ENCODE data around the gene PDE4B.
A peak's percentile ranks its signal among the peaks of the same experiment; 100 is the strongest.

Gene PDE4B

GRCh38 chr1:66285618-66286270 lies 493.0 kb downstream of the PDE4B start:
- DNase-seq (ENCODE audit: low read depth), result no peak

GRCh38 chr1:66286307-66286706 lies 493.6 kb downstream of the PDE4B start:
- no peak for DNase-seq (ENCODE audit: low read depth)

- no peak for DNase-seq (ENCODE audit: low read depth)
Observed at GRCh38 chr1:66288048-66288447, 495.4 kb downstream of the PDE4B start.

GRCh38 chr1:66290761-66291530 lies 498.3 kb downstream of the PDE4B start:
- no peak for DNase-seq (ENCODE audit: low read depth)

- no peak for DNase-seq (ENCODE audit: low read depth)
Observed at GRCh38 chr1:66291531-66291864, 498.8 kb downstream of the PDE4B start.

GRCh38 chr1:66292305-66292704 lies 499.6 kb downstream of the PDE4B start:
- no peak for DNase-seq (ENCODE audit: low read depth)

GRCh38 chr1:66292944-66293343 lies 500.2 kb downstream of the PDE4B start:
- DNase-seq (ENCODE audit: low read depth), result no peak

GRCh38 chr1:66294707-66295370 lies 502.1 kb downstream of the PDE4B start:
- peak; percentile 41 for DNase-seq (ENCODE audit: low read depth)

GRCh38 chr1:66295803-66296202 lies 503.1 kb downstream of the PDE4B start:
- no peak for DNase-seq (ENCODE audit: low read depth)

GRCh38 chr1:66296370-66296769 lies 503.7 kb downstream of the PDE4B start:
- no peak for DNase-seq (ENCODE audit: low read depth)

- no peak for DNase-seq (ENCODE audit: low read depth)
Observed at GRCh38 chr1:66296951-66297350, 504.3 kb downstream of the PDE4B start.

GRCh38 chr1:66298464-66298863 lies 505.8 kb downstream of the PDE4B start:
- DNase-seq (ENCODE audit: low read depth), result no peak

- DNase-seq (ENCODE audit: low read depth), result no peak
Observed at GRCh38 chr1:66300280-66300971, 507.7 kb downstream of the PDE4B start.

- DNase-seq (ENCODE audit: low read depth), result no peak
Observed at GRCh38 chr1:66300972-66301451, 508.3 kb downstream of the PDE4B start.

GRCh38 chr1:66302184-66302742 lies 509.6 kb downstream of the PDE4B start:
- DNase-seq (ENCODE audit: low read depth), result no peak

GRCh38 chr1:66302815-66303214 lies 510.1 kb downstream of the PDE4B start:
- DNase-seq (ENCODE audit: low read depth), result no peak

GRCh38 chr1:66303646-66304045 lies 511.0 kb downstream of the PDE4B start:
- no peak for DNase-seq (ENCODE audit: low read depth)

GRCh38 chr1:66304128-66304527 lies 511.4 kb downstream of the PDE4B start:
- DNase-seq (ENCODE audit: low read depth), result no peak

- DNase-seq (ENCODE audit: low read depth), result no peak
Observed at GRCh38 chr1:66305927-66306326, 513.2 kb downstream of the PDE4B start.

- no peak for DNase-seq (ENCODE audit: low read depth)
Observed at GRCh38 chr1:66309006-66309741, 516.5 kb downstream of the PDE4B start.

GRCh38 chr1:66311092-66311491 lies 518.4 kb downstream of the PDE4B start:
- DNase-seq (ENCODE audit: low read depth), result no peak

Measured in GM04504 (cell line).